Stimulated activated CD8-positive, alpha-beta memory T cell treated with anti-CD3 and anti-CD28 coated beads, Interleukin-12 subunit alpha, Interleukin-12 subunit beta, amount 100 ng/mL, for 24 hours (primary cell): ENCODE data around the gene NANOS3.

Experiments used
- DNase-seq: peaks from one replicate; pipeline ENCODE4 v3.0.0-alpha.2; 2020; ENCODE audit errors: extremely low read depth

Gene NANOS3

GRCh38 chr19:13885826-13886365, 9.0 kb downstream of the NANOS3 start:
- no peak for DNase-seq

GRCh38 chr19:13887018-13887436, 10.1 kb downstream of the NANOS3 start:
- DNase-seq: no peak

GRCh38 chr19:13887517-13887916, 10.6 kb downstream of the NANOS3 start:
- DNase-seq: no peak

GRCh38 chr19:13888281-13888680, 11.3 kb downstream of the NANOS3 start:
- no peak for DNase-seq

- no peak for DNase-seq
Measured at GRCh38 chr19:13890136-13890535, 13.2 kb downstream of the NANOS3 start.

GRCh38 chr19:13892870-13893269, 15.9 kb downstream of the NANOS3 start:
- no peak for DNase-seq

GRCh38 chr19:13894552-13894951, 17.6 kb downstream of the NANOS3 start:
- DNase-seq: no peak

- DNase-seq: no peak
Measured at GRCh38 chr19:13896227-13896626, 19.3 kb downstream of the NANOS3 start.

GRCh38 chr19:13899393-13899792, 22.5 kb downstream of the NANOS3 start:
- no peak for DNase-seq

- DNase-seq: no peak
Measured at GRCh38 chr19:13899912-13900584, 23.1 kb downstream of the NANOS3 start.

- DNase-seq: no peak
Measured at GRCh38 chr19:13902993-13903555, 26.1 kb downstream of the NANOS3 start.

- peak; percentile 89 for DNase-seq
Measured at GRCh38 chr19:13905634-13906520, 28.9 kb downstream of the NANOS3 start, which contains the start of the genes BRME1 and CC2D1A. TSS of gene BRME1 (minus strand) at chr19:13906117. CDS start at chr19:13904892, 1,225 bp downstream. TSS of gene CC2D1A (plus strand) at chr19:13906201. CDS start at chr19:13906442, 241 bp downstream.

GRCh38 chr19:13906521-13906904, 29.6 kb downstream of the NANOS3 start:
- DNase-seq: no peak

GRCh38 chr19:13906910-13907309, 30.0 kb downstream of the NANOS3 start:
- DNase-seq: no peak

GRCh38 chr19:13908674-13909073, 31.7 kb downstream of the NANOS3 start:
- no peak for DNase-seq

GRCh38 chr19:13909430-13909829, 32.5 kb downstream of the NANOS3 start:
- DNase-seq: no peak

GRCh38 chr19:13913352-13913751, 36.4 kb downstream of the NANOS3 start:
- DNase-seq: no peak

- no peak for DNase-seq
Measured at GRCh38 chr19:13914777-13915176, 37.8 kb downstream of the NANOS3 start.

GRCh38 chr19:13917888-13918406, 41.0 kb downstream of the NANOS3 start:
- DNase-seq: no peak

GRCh38 chr19:13918726-13919411, 41.9 kb downstream of the NANOS3 start:
- DNase-seq: no peak

- DNase-seq: no peak
Measured at GRCh38 chr19:13920524-13920923, 43.6 kb downstream of the NANOS3 start.
